Astrocyte of the spinal cord (primary cell): Measurements from ENCODE around the gene VPS26B.

Experiments
- DNase-seq: peaks from one replicate; pipeline ENCODE4 v3.0.0; 2011; ENCODE audit warnings: low read depth, low spot score
- H3K4me3 ChIP-seq: 2 replicates; pipeline ENCODE4 v1.5.1; 2011; ENCODE audit warnings: low read depth, mild to moderate bottlenecking, low read length, moderate library complexity
- CTCF ChIP-seq: IDR thresholded peaks from 2 replicates; pipeline ENCODE4 v1.5.1; 2012; ENCODE audit warnings: low read depth, mild to moderate bottlenecking, low read length, inconsistent platforms
- in situ Hi-C: cut with HindIII; loops from 2 replicates; pipeline ENCODE4 v1.10.0; 2017; ENCODE audit warnings: low sequenced_read_pairs

Gene VPS26B

GRCh38 chr11:134246100-134246499 is 21.6 kb downstream of the VPS26B start:
- no peak overlapping the region for H3K4me3 ChIP-seq
- no peak for TF ChIP-seq CTCF
- in situ Hi-C loops: no loop called here
- DNase-seq: no peak

- no peak overlapping the region for H3K4me3 ChIP-seq
- in situ Hi-C loops: no loop called here
- TF ChIP-seq CTCF: no peak
- no peak for DNase-seq
Measured at GRCh38 chr11:134246678-134247077, 22.2 kb downstream of the VPS26B start.

DNA sequence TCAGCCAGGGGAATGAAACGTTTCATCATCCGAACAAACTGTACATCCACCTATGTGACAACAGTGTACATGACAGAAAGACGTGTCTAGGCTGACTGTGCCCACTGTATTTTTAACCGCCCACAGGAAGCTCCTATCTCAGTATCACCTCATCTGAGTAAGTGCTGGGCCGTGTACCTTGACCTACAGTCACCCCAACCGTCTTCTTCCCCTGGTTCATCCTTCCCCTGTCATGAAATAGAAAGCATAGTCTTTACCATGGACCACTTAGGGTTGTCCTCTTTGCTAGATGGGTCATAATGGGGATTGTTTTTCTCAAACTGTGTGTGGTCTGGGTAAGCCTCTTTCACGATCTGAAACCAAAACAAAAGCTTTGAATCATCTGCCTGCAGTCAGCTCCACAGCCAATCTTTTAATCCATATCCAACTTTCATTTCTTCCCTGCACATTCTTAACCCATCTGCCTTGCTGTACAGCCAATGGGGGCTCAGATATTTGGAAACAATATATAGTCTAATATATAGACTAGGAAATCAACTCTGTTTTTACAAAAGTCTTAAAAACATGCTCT is 24.5 kb downstream of the VPS26B start:
- no peak overlapping the region for H3K4me3 ChIP-seq
- no peak for TF ChIP-seq CTCF
- no peak for DNase-seq
- in situ Hi-C loops: no loop called here

DNA sequence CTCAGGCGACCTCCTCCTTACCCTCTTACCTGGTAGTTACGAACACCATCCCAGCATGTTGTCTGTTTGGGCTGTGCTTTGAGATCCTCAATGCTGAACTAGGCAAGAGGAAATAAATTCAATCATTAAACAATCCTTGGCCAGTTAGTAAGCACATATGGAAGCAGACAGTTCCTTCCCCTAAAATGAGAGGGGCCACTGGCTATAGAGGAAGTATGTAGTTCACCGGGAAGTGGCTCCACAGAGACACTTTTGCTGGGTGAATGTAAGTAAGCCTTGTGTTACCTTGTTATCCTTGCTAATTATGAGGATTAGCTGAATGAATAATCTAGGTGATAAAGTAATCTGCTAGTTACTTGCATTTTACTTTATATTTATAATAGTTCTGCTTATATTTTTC is 25.8 kb downstream of the VPS26B start:
- H3K4me3 ChIP-seq: no peak overlapping the region
- TF ChIP-seq CTCF: no peak
- DNase-seq: no peak
- in situ Hi-C loops: no loop called here

DNA sequence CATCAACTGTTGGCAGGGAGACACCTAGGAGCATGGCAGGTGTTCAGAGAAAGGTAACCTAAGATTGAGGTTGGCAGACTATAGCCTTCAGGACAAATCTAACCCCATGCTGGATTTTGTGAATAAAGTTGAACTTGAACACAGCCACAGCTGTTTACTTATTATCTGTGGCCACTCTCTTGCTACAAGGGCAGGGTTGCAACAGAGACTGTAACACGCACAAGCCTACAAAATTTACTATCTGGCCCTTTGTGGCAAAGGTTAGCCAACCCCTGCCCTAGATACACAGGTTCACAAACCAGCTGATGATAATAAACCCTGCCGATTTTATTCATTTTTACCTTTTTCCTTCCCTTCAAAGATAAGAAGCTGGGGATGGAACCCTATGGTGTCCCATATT is 26.2 kb downstream of the VPS26B start:
- no peak for TF ChIP-seq CTCF
- in situ Hi-C loops: no loop called here
- DNase-seq: no peak
- no peak overlapping the region for H3K4me3 ChIP-seq

DNA sequence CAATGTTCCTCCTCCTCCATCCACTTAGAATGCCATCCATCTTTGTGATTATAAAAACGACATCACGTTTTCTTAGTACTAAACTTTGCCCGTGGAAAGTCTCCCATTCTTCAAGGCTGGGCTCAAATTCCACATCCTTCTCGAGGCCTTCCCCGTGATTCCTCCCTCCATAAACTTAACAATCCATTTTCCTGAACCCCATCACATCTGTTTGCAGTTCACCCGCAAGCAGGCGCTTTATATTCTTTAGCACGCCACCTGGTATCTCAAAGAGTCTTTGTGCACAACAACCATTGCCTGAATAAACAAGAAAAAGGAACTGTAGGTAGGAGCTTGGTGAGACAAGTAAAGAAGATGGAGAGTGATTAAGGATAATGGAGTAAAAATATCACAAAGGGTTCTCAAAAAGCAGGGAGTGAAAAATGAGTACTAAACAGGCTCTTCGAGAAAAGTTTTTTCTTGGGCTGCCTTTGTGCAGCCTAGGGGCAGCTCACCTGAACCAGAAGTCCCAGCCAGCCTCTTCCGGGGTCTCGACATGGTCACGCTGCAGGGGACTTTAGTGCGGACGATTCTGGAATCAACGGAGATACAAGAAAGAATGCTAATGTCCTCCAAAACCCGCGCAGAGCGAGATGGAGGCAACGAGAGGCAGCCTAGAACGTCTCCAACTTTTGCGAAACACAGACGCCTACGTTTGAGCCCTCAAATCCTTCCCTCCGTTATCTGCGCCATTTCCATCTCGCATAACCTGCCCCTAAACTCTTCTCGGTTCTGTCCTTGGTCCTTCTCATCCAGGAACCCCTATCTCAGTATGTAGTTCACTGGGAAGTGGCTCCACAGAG is 28.1 kb downstream of the VPS26B start:
- TF ChIP-seq CTCF: no peak
- DNase-seq: no peak
- in situ Hi-C loops: no loop called here
- peak overlapping the region; percentile 82 for H3K4me3 ChIP-seq
